ENCODE measurements around the gene SHC4.

DNA sequence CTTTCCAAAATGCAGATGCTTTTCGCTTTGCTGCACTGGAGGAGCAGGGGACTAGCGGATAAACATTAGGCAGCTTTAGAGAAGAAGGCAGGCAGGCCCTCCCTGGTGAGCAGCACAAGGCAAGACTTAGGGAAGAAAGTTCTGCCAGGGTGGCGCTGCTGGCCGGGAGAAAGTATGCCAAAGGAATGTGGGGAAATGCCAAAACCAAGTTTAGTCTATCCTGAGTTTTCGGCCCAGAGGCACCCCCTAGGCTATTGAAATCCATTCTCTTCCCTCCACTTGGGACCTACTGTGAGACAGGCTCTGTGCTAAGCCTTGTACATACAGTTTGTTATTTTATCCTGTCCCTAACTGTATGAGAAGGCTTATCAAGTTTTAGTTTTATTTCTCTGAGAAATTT, 9.2 kb downstream of the SHC4 start:
- TF ChIP-seq YY1 (IDR thresholded peaks at IDR 0.05; ENCODE audit: insufficient read depth, insufficient read length): no peak
- TF ChIP-seq ZNF274 (IDR thresholded peaks at IDR 0.05; ENCODE audit: low read depth, low read length): no peak
